AG09319 (cell line): Measurements from ENCODE around the gene KIRREL2.
"Not testable (repeated sequence)": the region's sequence is repeated elsewhere in the genome, so short reads cannot be mapped to it uniquely, and the experiment has no call there.

Experiments used
- DNase-seq: peaks from one replicate; pipeline ENCODE4 v3.0.0-alpha.2; 2010; ENCODE audit warnings: low read depth; ENCODE audit errors: extremely low read depth
- CTCF ChIP-seq: IDR thresholded peaks from 2 replicates; pipeline ENCODE4 v1.5.1; 2011; ENCODE audit warnings: low read depth, mild to moderate bottlenecking, inconsistent platforms, low read length, moderate library complexity

The KIRREL2 gene

GRCh38 chr19:35885904-35886303 lies 29.2 kb downstream of the KIRREL2 start:
- DNase-seq, result no peak
- no peak for TF ChIP-seq CTCF

- no peak for TF ChIP-seq CTCF
- no peak for DNase-seq
Observed at GRCh38 chr19:35887197-35887596, 30.5 kb downstream of the KIRREL2 start.

GRCh38 chr19:35888398-35888797 lies 31.7 kb downstream of the KIRREL2 start:
- no peak for TF ChIP-seq CTCF
- no peak for DNase-seq

GRCh38 chr19:35889370-35890112 lies 32.8 kb downstream of the KIRREL2 start:
- TF ChIP-seq CTCF, result no peak
- no peak for DNase-seq

- DNase-seq, result no peak
- no peak for TF ChIP-seq CTCF
Observed at GRCh38 chr19:35890113-35890650, 33.5 kb downstream of the KIRREL2 start.

- DNase-seq, result not testable (repeated sequence)
Observed at GRCh38 chr19:35891819-35892218, 35.1 kb downstream of the KIRREL2 start.

GRCh38 chr19:35894342-35894741 lies 37.6 kb downstream of the KIRREL2 start:
- no peak for DNase-seq
- TF ChIP-seq CTCF, result no peak
